Activated CD4-positive, alpha-beta T cell treated with anti-CD3 and anti-CD28 coated beads, Interleukin-10, Interleukin-2, amounts not matched to agents 100 ng/mL and 50 ng/mL, durations not matched to agents 16 hours and 8 hours (primary cell): ENCODE data around the gene ATF6.

Source experiments
- DNase-seq: peaks from one replicate; pipeline ENCODE4 v3.0.0-alpha.2; 2020

ATF6 gene

GRCh38 chr1:162007466-162007865 is 241.3 kb downstream of the ATF6 start:
- no peak for DNase-seq

GRCh38 chr1:162008799-162009198 is 242.7 kb downstream of the ATF6 start:
- DNase-seq: no peak

GRCh38 chr1:162009501-162010174 is 243.5 kb downstream of the ATF6 start:
- DNase-seq: no peak

GRCh38 chr1:162010175-162010506 is 244.0 kb downstream of the ATF6 start:
- DNase-seq: no peak

DNA sequence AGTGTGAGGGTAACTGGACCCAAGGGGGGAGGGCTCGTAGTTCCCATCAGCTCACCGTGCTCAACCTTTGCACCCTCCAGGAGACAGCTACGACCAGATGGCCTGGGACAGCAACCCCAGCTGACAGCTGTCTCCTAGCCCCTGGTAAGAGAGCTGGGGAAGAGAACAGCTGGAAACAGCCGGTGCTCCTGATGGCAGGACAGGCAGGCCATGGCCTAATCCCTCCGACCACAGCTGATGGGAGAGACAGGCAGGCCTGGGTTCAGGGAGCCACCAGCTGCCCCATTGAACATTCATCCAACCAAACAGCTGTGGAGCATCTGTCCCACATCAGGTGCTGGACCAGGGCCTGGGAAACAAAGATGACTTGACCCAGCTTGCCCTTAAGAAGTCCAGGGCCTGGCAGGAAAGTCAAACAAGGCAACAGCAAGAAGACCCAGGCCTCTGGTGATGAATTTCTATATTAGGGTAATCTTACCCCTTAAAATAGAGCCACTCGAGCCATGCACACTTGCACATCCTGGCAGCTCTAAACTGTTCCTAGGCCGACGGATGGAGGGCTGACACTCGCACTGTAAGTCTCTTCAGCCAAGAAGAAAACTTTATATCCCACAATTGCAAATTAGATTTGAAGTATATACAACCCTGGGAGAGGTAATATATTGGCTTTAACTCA is 245.4 kb downstream of the ATF6 start:
- DNase-seq: no peak

GRCh38 chr1:162013289-162013688 is 247.2 kb downstream of the ATF6 start:
- no peak for DNase-seq
